Smooth muscle cell (in vitro differentiated cells): ENCODE results near the gene OR52W1. TPM values are rescaled to one million over a fixed set of nuclear protein-coding genes. Genes with fewer than 3 reads are reported as not detected.

ENCODE experiments used
- DNase-seq: peaks from one replicate; lab custom pipeline; 2025; ENCODE audit not compliant: unreplicated experiment; lab: John Stamatoyannopoulos, UW
- H2AFZ ChIP-seq: fragments of 200-600 bp; sonication (generic); 2 replicates; pipeline ENCODE4 v1.6.0; 2016; ENCODE audit warnings: antibody characterized with exemption, low read depth, mild to moderate bottlenecking
- H3F3A ChIP-seq: fragments of 200-600 bp; sonication (generic); 2 replicates; pipeline ENCODE4 v1.6.0; 2017; ENCODE audit warnings: antibody characterized with exemption, low read depth
- H3K27ac ChIP-seq: fragments of 200-600 bp; sonication (generic); 2 replicates; pipeline ENCODE4 v1.5.1; 2016; ENCODE audit warnings: low read depth, mild to moderate bottlenecking
- H3K27me3 ChIP-seq: fragments of 200-600 bp; sonication (generic); 2 replicates; pipeline ENCODE4 v1.6.1; 2016; ENCODE audit warnings: low read depth, mild to moderate bottlenecking
- H3K36me3 ChIP-seq: fragments of 200-600 bp; sonication (generic); 2 replicates; pipeline ENCODE4 v1.5.1; 2016; ENCODE audit warnings: low read depth
- H3K4me1 ChIP-seq: fragments of 200-600 bp; sonication (generic); 2 replicates; pipeline ENCODE4 v1.5.1; 2016; ENCODE audit warnings: low read depth
- H3K4me2 ChIP-seq: fragments of 200-600 bp; sonication (generic); 2 replicates; pipeline ENCODE4 v1.6.0; 2016; ENCODE audit warnings: mild to moderate bottlenecking
- H3K4me3 ChIP-seq: fragments of 200-600 bp; sonication (generic); 2 replicates; pipeline ENCODE4 v1.5.1; 2016; ENCODE audit warnings: mild to moderate bottlenecking
- H3K79me2 ChIP-seq: fragments of 200-600 bp; sonication (generic); 2 replicates; pipeline ENCODE4 v1.6.0; 2016; ENCODE audit warnings: low read depth, mild to moderate bottlenecking
- H3K9ac ChIP-seq: fragments of 200-600 bp; sonication (generic); 2 replicates; pipeline ENCODE4 v1.6.0; 2016; ENCODE audit warnings: low read depth
- H3K9me3 ChIP-seq: fragments of 200-600 bp; sonication (generic); replicated peaks from 2 replicates; pipeline ENCODE4 v1.5.1; 2016; ENCODE audit warnings: low read depth
- H4K20me1 ChIP-seq: fragments of 200-600 bp; sonication (generic); 2 replicates; pipeline ENCODE4 v1.6.0; 2016; ENCODE audit warnings: low read depth
- WGBS: methylation state at CpG from one replicate; pipeline ENCODE4 v1.1.7; 2016; ENCODE audit warnings: low lambda C conversion rate; 5-methylcytosine and 5-hydroxymethylcytosine counted together
- polyA plus RNA-seq: library from polyadenylated mRNA; unstranded; fragments of >200 nt; fragmentation: Nextera tagmentation; extraction: Ambion mirVana; gene quantifications from 2 replicates; pipeline ENCODE4 v1.2.1, GENCODE V29; 2016
- total RNA-seq: library from RNA; depleted of rRNA; stranded (reverse); fragments of >200 nt; gene quantifications from 2 replicates; pipeline ENCODE4 v1.2.3, GENCODE V29; 2014
- TF ChIP-seq, protein P1 (sequence below): fragments of 200-600 bp; sonication (generic); IDR thresholded peaks from 2 replicates; pipeline ENCODE4 v1.5.1; 2017; ENCODE audit warnings: borderline replicate concordance, mild to moderate bottlenecking, antibody characterized with exemption; ENCODE audit not compliant: insufficient read depth, poor library complexity, severe bottlenecking

OR52W1 gene
- total and polyA plus RNA-seq, 2 experiments from 2014 or later: not detected

DNA sequence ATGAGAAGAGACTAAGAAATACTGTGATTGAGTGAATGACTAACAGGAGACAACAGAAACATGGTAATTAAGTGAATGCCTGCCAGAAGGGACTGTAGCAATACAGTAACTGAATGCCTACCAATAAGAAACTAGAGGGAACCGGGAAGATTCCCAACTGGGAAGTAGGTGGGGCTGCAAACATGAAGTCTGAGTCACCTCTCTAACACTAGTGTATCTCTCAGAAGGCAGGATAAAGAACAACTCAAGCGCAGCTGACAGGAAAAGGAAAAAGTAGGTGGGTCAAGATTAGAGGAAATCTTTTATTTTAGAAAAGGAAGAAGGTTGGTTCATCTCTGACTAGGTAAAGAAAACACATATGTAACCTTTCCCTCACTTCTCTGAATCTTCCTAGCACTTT lies 20.3 kb downstream of the OR52W1 start:
- Histone ChIP-seq H3F3A (no peaks in the 10 kb centered on the region), H3K9me3 (no peaks in the 10 kb centered on the region), H3K4me3 (no peak overlapping the region), H3K4me2 (no peak overlapping the region), H3K9ac (no peak overlapping the region), H2AFZ (no peak overlapping the region), H3K27ac (no peak overlapping the region), H3K79me2 (peaks cover 4% of the 10 kb centered on the region), H3K36me3 (peaks cover 9% of the 10 kb centered on the region), H3K27me3 (no peaks in the 10 kb centered on the region), H3K4me1 (no peaks in the 10 kb centered on the region), H4K20me1 (peaks cover 5% of the 10 kb centered on the region)
- 49% methylated on average over 2 of the region's 2 CpGs for WGBS
- TF ChIP-seq, protein P1, sequence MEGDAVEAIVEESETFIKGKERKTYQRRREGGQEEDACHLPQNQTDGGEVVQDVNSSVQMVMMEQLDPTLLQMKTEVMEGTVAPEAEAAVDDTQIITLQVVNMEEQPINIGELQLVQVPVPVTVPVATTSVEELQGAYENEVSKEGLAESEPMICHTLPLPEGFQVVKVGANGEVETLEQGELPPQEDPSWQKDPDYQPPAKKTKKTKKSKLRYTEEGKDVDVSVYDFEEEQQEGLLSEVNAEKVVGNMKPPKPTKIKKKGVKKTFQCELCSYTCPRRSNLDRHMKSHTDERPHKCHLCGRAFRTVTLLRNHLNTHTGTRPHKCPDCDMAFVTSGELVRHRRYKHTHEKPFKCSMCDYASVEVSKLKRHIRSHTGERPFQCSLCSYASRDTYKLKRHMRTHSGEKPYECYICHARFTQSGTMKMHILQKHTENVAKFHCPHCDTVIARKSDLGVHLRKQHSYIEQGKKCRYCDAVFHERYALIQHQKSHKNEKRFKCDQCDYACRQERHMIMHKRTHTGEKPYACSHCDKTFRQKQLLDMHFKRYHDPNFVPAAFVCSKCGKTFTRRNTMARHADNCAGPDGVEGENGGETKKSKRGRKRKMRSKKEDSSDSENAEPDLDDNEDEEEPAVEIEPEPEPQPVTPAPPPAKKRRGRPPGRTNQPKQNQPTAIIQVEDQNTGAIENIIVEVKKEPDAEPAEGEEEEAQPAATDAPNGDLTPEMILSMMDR: no peak
- DNase-seq: no peak

DNA sequence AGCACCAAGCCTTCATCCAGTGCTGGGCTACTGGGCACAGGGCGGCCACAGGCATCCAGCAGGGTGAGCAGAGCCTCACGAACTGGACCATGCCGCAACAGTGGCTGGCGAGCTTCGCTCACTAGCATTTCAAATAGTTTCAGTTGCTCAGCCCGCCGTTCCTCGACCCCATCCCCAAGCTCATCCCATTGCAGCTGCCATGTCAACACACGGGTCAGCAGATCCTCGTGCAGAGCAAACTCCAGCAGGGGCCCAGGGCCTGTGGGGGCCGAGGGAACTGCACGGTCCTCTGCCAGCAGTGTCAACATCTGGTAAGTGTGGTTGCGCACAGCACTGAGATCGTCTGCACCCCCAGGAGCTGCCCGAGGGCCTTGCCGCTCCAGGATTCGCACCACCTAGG lies 24.8 kb downstream of the OR52W1 start:
- Histone ChIP-seq H3F3A (no peaks in the 10 kb centered on the region), H4K20me1 (peaks cover 49% of the 10 kb centered on the region), H3K4me1 (no peaks in the 10 kb centered on the region), H3K9me3 (no peaks in the 10 kb centered on the region), H3K79me2 (peaks cover 37% of the 10 kb centered on the region), H3K27ac (no peak overlapping the region), H3K27me3 (no peaks in the 10 kb centered on the region), H3K36me3 (peaks cover 9% of the 10 kb centered on the region), H3K4me2 (no peak overlapping the region), H3K9ac (no peak overlapping the region), H2AFZ (no peak overlapping the region), H3K4me3 (no peak overlapping the region)
- no peak for DNase-seq
- TF ChIP-seq, protein P1: no peak
- 98% methylated on average over 17 of the region's 17 CpGs for WGBS

DNA sequence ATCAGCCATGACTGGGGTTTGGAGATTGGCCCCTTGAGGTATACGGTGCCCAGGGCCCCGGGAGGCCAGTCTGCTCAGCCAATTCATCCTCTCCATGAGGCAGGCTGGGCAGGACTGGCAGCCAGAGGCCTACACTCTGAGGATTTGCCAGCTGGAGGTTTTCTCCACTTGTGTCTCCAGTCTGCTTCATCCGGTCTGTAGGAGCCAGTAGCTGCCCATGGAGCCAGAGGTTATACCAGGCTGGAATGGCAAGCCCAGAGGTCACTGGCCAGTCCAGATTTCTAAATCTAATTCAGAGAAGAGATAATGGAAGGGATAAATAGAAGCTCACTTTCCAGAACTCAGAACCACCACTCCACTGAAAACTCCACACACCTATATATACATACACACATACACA lies 25.4 kb downstream of the OR52W1 start:
- H3K4me2 ChIP-seq: no peak overlapping the region
- H3K36me3 ChIP-seq: peaks cover 9% of the 10 kb centered on the region
- no peaks in the 10 kb centered on the region for H3K9me3 ChIP-seq
- H2AFZ ChIP-seq: no peak overlapping the region
- TF ChIP-seq, protein P1: no peak
- DNase-seq: no peak
- H3K27me3 ChIP-seq: no peaks in the 10 kb centered on the region
- H3K4me3 ChIP-seq: no peak overlapping the region
- peaks cover 42% of the 10 kb centered on the region for H3K79me2 ChIP-seq
- H3F3A ChIP-seq: no peaks in the 10 kb centered on the region
- H3K9ac ChIP-seq: no peak overlapping the region
- no peak overlapping the region for H3K27ac ChIP-seq
- H4K20me1 ChIP-seq: peaks cover 55% of the 10 kb centered on the region
- H3K4me1 ChIP-seq: no peaks in the 10 kb centered on the region
- 100% methylated on average over 3 of the region's 3 CpGs for WGBS

DNA sequence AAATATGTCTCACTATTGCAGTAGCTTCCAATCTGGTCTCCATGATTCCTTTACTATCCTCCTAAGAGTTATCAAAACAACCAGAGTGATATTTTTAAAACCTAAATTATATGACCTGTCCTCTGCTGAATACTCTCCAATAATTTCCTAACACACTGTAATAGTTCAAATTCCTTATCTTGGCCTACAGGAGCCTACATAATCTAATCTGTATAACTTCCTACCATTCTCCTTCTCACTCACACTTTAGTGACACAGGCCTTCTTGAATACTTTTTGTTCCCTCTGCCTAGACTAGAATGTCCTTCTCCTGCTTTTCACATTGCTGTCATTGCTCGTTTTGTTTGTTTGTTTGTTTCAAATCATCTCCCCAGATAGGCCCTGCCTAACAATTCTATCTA lies 26.0 kb downstream of the OR52W1 start:
- H3F3A ChIP-seq: no peaks in the 10 kb centered on the region
- H3K27ac ChIP-seq: no peak overlapping the region
- no peaks in the 10 kb centered on the region for H3K9me3 ChIP-seq
- peaks cover 61% of the 10 kb centered on the region for H4K20me1 ChIP-seq
- H3K79me2 ChIP-seq: peaks cover 47% of the 10 kb centered on the region
- H3K4me2 ChIP-seq: no peak overlapping the region
- H3K4me1 ChIP-seq: no peaks in the 10 kb centered on the region
- DNase-seq: no peak
- no peak overlapping the region for H3K4me3 ChIP-seq
- H3K9ac ChIP-seq: no peak overlapping the region
- TF ChIP-seq, protein P1: no peak
- H3K36me3 ChIP-seq: peaks cover 9% of the 10 kb centered on the region
- 77% methylated on average over 1 of the region's 1 CpG for WGBS
- no peak overlapping the region for H2AFZ ChIP-seq
- no peaks in the 10 kb centered on the region for H3K27me3 ChIP-seq
